CD1c-positive myeloid dendritic cell (primary cell): ENCODE data around the gene RAP1B.

Experiments used
- DNase-seq: peaks from one replicate; pipeline ENCODE4 v3.0.0-alpha.2; 2016; ENCODE audit errors: extremely low spot score

RAP1B gene

DNA sequence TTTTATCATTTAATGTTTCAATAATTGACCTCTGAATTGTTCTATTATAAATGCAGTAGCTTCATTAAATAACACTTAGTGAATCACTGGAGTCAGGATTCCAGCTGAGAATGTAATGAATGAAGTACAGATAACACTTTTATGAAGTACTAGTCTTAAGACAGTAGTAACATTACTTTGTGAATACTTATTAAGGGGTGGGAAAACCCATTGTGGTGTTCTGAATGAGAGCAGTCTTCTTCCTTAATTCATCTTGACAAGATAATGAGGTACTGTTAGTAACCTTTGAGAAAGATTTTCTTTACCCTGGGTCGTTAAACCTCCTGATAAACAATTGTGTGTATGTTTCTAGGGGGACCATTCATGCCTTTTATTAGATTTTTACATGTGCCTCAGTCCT, 88.8 kb downstream of the RAP1B start:
- no peak for DNase-seq
